GM12878 (cell line): ENCODE results near the gene KRT32.

ENCODE experiments used
- CBFB ChIP-seq: IDR thresholded peaks from 2 replicates; pipeline ENCODE4 v1.6.1; 2016; ENCODE audit warnings: antibody characterized with exemption, low read depth
- KAT2A ChIP-seq: conservative IDR thresholded peaks from 2 replicates; pipeline ENCODE4 v1.6.1; 2011; ENCODE audit warnings: low read depth, low read length; ENCODE audit not compliant: control insufficient read depth
- MYB ChIP-seq: fragments of 150-350 bp; IDR thresholded peaks from 2 replicates; pipeline ENCODE4 v1.6.1; 2014; ENCODE audit warnings: mild to moderate bottlenecking, low read depth, low read length, borderline replicate concordance
- NRF1 ChIP-seq: conservative IDR thresholded peaks from 2 replicates; pipeline ENCODE4 v1.6.1; 2011; ENCODE audit warnings: mild to moderate bottlenecking, low read depth, low read length, improper control_type of control experiment
- POLR2AphosphoS5 ChIP-seq: IDR thresholded peaks from 2 replicates; pipeline ENCODE4 v1.6.1; 2011; ENCODE audit warnings: mild to moderate bottlenecking, low read length, inconsistent platforms
- RUNX3 ChIP-seq: IDR thresholded peaks from 2 replicates; pipeline ENCODE4 v1.6.1; 2012; ENCODE audit warnings: low read length, inconsistent platforms
- STAT3 ChIP-seq: IDR thresholded peaks from 2 replicates; pipeline ENCODE4 v1.6.1; 2011; ENCODE audit warnings: low read depth, low read length, improper control_type of control experiment
- TCF12 ChIP-seq: IDR thresholded peaks from 2 replicates; pipeline ENCODE4 v1.6.1; 2011; ENCODE audit warnings: low read depth, mild to moderate bottlenecking, low read length
- TCF7 ChIP-seq: IDR thresholded peaks from 2 replicates; pipeline ENCODE4 v1.6.1; 2014; ENCODE audit warnings: antibody characterized with exemption, borderline replicate concordance
- TF ChIP-seq, protein P1 (sequence below): IDR thresholded peaks from 2 replicates; pipeline ENCODE4 v1.6.1; 2012; ENCODE audit warnings: low read depth, low read length, improper control_type of control experiment
- TF ChIP-seq, protein P2 (sequence below), 3 experiments: IDR thresholded peaks in 2 of 3; conservative IDR thresholded peaks in 1 of 3; 2 replicates each; pipeline ENCODE4 v1.5.1; 2011; ENCODE audit warnings: low read depth in 3 of 3, low read length in 3 of 3, mild to moderate bottlenecking in 3 of 3, control low read depth in 2 of 3, moderate library complexity in 2 of 3, inconsistent platforms in 1 of 3, mixed read lengths in 1 of 3; ENCODE audit not compliant: control insufficient read depth in 2 of 3, insufficient read depth in 1 of 3; ENCODE audit errors: extremely low read depth in 1 of 3
- TF ChIP-seq, protein P3 (sequence below): fragments of 150-350 bp; IDR thresholded peaks from 2 replicates; pipeline ENCODE4 v1.6.1; 2016; ENCODE audit warnings: low read depth, low read length

DNA sequence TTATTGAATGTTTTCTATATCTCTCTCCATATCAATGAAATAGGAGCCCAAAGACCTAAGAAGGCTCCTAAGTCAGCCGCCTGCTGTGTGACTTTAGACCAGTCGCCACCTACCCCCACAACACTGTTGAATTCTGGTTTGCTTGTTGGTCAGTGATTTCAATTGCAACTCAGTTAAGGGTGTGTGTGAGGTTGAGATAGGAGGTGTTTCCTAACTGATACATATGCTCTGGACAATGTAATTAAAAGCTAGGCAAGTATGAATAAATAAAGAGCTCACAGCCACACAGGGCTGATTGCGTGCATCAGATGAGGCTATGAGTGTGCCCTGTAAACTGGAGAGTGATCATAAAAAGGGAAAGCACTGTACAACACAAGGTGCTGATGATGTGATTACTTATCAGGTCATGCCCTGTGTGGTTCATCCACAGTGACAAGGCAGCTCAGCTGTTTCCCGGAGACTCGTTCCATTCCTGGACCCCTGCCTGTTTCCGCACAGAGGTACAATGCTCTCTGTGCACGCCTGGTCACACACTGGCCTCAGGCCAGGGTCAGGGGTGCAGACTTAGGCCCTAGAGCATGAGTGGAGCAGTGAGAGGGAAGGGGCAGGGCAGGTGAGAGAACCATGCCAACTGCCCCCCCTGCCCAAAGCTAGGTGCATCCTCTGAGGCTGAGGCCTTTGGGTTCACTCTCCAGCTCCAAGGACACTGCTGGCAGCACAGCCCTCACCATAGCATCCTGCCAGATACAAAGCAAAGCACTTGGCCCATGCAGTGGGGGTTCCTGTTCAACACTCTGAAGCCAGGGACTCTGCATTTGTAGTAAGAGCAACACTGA is 17.0 kb upstream of the KRT32 start:
- no peak for TF ChIP-seq MYB
- no peak for TF ChIP-seq STAT3
- TF ChIP-seq, protein P1, sequence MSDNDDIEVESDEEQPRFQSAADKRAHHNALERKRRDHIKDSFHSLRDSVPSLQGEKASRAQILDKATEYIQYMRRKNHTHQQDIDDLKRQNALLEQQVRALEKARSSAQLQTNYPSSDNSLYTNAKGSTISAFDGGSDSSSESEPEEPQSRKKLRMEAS = no peak
- no peak for TF ChIP-seq TCF12
- no peak for TF ChIP-seq NRF1
- TF ChIP-seq, protein P2, sequence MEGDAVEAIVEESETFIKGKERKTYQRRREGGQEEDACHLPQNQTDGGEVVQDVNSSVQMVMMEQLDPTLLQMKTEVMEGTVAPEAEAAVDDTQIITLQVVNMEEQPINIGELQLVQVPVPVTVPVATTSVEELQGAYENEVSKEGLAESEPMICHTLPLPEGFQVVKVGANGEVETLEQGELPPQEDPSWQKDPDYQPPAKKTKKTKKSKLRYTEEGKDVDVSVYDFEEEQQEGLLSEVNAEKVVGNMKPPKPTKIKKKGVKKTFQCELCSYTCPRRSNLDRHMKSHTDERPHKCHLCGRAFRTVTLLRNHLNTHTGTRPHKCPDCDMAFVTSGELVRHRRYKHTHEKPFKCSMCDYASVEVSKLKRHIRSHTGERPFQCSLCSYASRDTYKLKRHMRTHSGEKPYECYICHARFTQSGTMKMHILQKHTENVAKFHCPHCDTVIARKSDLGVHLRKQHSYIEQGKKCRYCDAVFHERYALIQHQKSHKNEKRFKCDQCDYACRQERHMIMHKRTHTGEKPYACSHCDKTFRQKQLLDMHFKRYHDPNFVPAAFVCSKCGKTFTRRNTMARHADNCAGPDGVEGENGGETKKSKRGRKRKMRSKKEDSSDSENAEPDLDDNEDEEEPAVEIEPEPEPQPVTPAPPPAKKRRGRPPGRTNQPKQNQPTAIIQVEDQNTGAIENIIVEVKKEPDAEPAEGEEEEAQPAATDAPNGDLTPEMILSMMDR (IDR thresholded peaks at IDR 0.05 in 2 of 3, conservative IDR thresholded peaks at IDR 0.05 in 1 of 3; ENCODE audit: control insufficient read depth in 2 of 3, extremely low read depth in 1 of 3, insufficient read depth in 1 of 3, low read depth in 3 of 3, low read length in 3 of 3) = no peak
- TF ChIP-seq KAT2A = no peak
- TF ChIP-seq CBFB = no peak
- TF ChIP-seq, protein P3, sequence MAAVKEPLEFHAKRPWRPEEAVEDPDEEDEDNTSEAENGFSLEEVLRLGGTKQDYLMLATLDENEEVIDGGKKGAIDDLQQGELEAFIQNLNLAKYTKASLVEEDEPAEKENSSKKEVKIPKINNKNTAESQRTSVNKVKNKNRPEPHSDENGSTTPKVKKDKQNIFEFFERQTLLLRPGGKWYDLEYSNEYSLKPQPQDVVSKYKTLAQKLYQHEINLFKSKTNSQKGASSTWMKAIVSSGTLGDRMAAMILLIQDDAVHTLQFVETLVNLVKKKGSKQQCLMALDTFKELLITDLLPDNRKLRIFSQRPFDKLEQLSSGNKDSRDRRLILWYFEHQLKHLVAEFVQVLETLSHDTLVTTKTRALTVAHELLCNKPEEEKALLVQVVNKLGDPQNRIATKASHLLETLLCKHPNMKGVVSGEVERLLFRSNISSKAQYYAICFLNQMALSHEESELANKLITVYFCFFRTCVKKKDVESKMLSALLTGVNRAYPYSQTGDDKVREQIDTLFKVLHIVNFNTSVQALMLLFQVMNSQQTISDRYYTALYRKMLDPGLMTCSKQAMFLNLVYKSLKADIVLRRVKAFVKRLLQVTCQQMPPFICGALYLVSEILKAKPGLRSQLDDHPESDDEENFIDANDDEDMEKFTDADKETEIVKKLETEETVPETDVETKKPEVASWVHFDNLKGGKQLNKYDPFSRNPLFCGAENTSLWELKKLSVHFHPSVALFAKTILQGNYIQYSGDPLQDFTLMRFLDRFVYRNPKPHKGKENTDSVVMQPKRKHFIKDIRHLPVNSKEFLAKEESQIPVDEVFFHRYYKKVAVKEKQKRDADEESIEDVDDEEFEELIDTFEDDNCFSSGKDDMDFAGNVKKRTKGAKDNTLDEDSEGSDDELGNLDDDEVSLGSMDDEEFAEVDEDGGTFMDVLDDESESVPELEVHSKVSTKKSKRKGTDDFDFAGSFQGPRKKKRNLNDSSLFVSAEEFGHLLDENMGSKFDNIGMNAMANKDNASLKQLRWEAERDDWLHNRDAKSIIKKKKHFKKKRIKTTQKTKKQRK = no peak
- no peak for TF ChIP-seq RUNX3
- TF ChIP-seq POLR2AphosphoS5 = no peak
- TF ChIP-seq TCF7 = no peak
